ENCODE data around the gene COL11A2.

The COL11A2 gene

DNA sequence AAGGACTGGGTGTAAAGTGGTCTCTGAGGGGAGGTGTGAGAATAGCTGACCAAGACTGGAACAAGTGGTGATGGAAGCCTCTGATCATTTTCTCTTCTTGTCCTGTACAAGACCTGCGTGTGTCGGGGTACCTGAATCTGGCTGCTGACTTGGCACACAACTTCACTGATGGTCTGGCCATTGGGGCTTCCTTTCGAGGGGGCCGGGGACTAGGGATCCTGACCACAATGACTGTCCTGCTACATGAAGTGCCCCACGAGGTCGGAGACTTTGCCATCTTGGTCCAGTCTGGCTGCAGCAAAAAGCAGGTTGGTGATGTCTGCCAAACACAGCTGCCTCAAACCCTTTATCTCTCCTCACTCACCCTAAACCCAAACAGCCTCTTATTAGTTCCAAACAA is 10.5 kb upstream of the COL11A2 start:
- TF ChIP-seq, protein P1, sequence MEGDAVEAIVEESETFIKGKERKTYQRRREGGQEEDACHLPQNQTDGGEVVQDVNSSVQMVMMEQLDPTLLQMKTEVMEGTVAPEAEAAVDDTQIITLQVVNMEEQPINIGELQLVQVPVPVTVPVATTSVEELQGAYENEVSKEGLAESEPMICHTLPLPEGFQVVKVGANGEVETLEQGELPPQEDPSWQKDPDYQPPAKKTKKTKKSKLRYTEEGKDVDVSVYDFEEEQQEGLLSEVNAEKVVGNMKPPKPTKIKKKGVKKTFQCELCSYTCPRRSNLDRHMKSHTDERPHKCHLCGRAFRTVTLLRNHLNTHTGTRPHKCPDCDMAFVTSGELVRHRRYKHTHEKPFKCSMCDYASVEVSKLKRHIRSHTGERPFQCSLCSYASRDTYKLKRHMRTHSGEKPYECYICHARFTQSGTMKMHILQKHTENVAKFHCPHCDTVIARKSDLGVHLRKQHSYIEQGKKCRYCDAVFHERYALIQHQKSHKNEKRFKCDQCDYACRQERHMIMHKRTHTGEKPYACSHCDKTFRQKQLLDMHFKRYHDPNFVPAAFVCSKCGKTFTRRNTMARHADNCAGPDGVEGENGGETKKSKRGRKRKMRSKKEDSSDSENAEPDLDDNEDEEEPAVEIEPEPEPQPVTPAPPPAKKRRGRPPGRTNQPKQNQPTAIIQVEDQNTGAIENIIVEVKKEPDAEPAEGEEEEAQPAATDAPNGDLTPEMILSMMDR (IDR thresholded peaks at IDR 0.05; ENCODE audit: insufficient read depth, low read length, poor library complexity, severe bottlenecking), result no peak
- no peak for TF ChIP-seq EZH2phosphoT487 (conservative IDR thresholded peaks at IDR 0.05; ENCODE audit: low read length)
- H3K4me3 ChIP-seq (ENCODE audit: insufficient read depth, low read length, poor library complexity, severe bottlenecking), result no peak overlapping the region
- H3K9me2 ChIP-seq (replicated peaks; ENCODE audit: insufficient read depth, low read length), result no peaks in the 10 kb centered on the region
- H3K4me2 ChIP-seq (ENCODE audit: low read depth, low read length, poor library complexity, severe bottlenecking), result no peak overlapping the region
- no peak overlapping the region for H3K27ac ChIP-seq (ENCODE audit: low read depth, low read length)
- no peaks in the 10 kb centered on the region for H3K27me3 ChIP-seq (ENCODE audit: low read length)
- H3F3A ChIP-seq (ENCODE audit: insufficient read depth), result peaks cover 40% of the 10 kb centered on the region
- H3K36me3 ChIP-seq (ENCODE audit: low read length), result 0 out of 2 replicates have a peak, but pooled peaks cover 3% of the 10 kb centered on the region
- H3K79me2 ChIP-seq (ENCODE audit: insufficient read depth, low read length), result peaks cover 33% of the 10 kb centered on the region
- H3K9me3 ChIP-seq (ENCODE audit: insufficient read depth, low read length), result no peaks in the 10 kb centered on the region
- no peaks in the 10 kb centered on the region for H4K20me1 ChIP-seq (ENCODE audit: low read depth, low read length)
- no peak overlapping the region for H2AFZ ChIP-seq (ENCODE audit: low read depth, low read length, severe bottlenecking)
- H3K9ac ChIP-seq (ENCODE audit: low read length), result no peak overlapping the region

DNA sequence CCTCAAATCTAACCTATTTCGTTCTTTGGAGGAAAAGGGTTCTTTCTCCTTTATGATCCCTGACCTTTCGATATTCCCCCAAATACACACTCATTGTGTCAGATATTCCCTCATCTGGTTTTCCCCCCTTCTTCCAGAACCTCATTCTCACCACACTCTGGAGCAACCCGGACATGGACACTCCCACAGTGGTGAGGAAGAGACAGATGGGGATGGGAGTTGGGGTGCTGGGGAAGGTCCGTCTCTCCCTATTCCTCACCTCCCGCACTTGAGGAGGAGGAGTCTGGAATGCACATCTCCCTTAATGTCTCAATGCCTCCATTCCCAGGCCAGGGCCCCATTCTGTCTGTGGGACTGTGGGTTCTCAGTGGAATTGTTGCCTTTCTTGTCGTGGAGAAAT is 9.7 kb upstream of the COL11A2 start:
- peak overlapping the region; percentile 85 for H3K9ac ChIP-seq (ENCODE audit: low read length)
- H3K27me3 ChIP-seq (ENCODE audit: low read length), result no peaks in the 10 kb centered on the region
- H3K4me3 ChIP-seq (ENCODE audit: insufficient read depth, low read length, poor library complexity, severe bottlenecking), result peak overlapping the region; percentile 97
- H3K36me3 ChIP-seq (ENCODE audit: low read length), result peaks cover 8% of the 10 kb centered on the region
- H3K27ac ChIP-seq (ENCODE audit: low read depth, low read length), result no peak overlapping the region
- H3K9me2 ChIP-seq (replicated peaks; ENCODE audit: insufficient read depth, low read length), result no peaks in the 10 kb centered on the region
- H3K79me2 ChIP-seq (ENCODE audit: insufficient read depth, low read length), result peaks cover 33% of the 10 kb centered on the region
- H3K9me3 ChIP-seq (ENCODE audit: insufficient read depth, low read length), result no peaks in the 10 kb centered on the region
- peaks cover 46% of the 10 kb centered on the region for H3F3A ChIP-seq (ENCODE audit: insufficient read depth)
- no peaks in the 10 kb centered on the region for H4K20me1 ChIP-seq (ENCODE audit: low read depth, low read length)
- TF ChIP-seq EZH2phosphoT487 (conservative IDR thresholded peaks at IDR 0.05; ENCODE audit: low read length), result no peak
- H3K4me2 ChIP-seq (ENCODE audit: low read depth, low read length, poor library complexity, severe bottlenecking), result peak overlapping the region; percentile 73
- H2AFZ ChIP-seq (ENCODE audit: low read depth, low read length, severe bottlenecking), result no peak overlapping the region

DNA sequence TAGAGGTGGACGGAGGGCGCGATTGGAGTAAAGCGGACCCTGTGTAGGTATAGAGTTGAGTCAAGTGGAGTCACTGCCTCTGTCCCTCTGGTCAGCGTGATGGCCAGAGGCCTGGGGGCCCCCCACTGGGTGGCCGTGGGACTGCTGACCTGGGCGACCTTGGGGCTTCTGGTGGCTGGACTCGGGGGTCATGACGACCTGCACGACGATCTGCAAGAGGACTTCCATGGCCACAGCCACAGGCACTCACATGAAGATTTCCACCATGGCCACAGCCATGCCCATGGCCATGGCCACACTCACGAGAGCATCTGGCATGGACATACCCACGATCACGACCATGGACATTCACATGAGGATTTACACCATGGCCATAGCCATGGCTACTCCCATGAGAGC is 8.9 kb upstream of the COL11A2 start:
- TF ChIP-seq EZH2phosphoT487 (conservative IDR thresholded peaks at IDR 0.05; ENCODE audit: low read length), result no peak
- TF ChIP-seq, protein P1 (IDR thresholded peaks at IDR 0.05; ENCODE audit: insufficient read depth, low read length, poor library complexity, severe bottlenecking), result no peak
- Histone ChIP-seq H3K79me2 (ENCODE audit: insufficient read depth, low read length) (peaks cover 33% of the 10 kb centered on the region), H3K4me3 (ENCODE audit: insufficient read depth, low read length, poor library complexity, severe bottlenecking) (peak overlapping the region; percentile 97), H3K9ac (ENCODE audit: low read length) (peak overlapping the region; percentile 85), H4K20me1 (ENCODE audit: low read depth, low read length) (no peaks in the 10 kb centered on the region), H3K9me2 (replicated peaks; ENCODE audit: insufficient read depth, low read length) (no peaks in the 10 kb centered on the region), H3K36me3 (ENCODE audit: low read length) (peaks cover 13% of the 10 kb centered on the region), H3K4me2 (ENCODE audit: low read depth, low read length, poor library complexity, severe bottlenecking) (peak overlapping the region; percentile 73), H3K27ac (ENCODE audit: low read depth, low read length) (peak overlapping the region; percentile 83), H3K9me3 (ENCODE audit: insufficient read depth, low read length) (no peaks in the 10 kb centered on the region), H3F3A (ENCODE audit: insufficient read depth) (peaks cover 48% of the 10 kb centered on the region), H2AFZ (ENCODE audit: low read depth, low read length, severe bottlenecking) (peak overlapping the region; percentile 50), H3K27me3 (ENCODE audit: low read length) (no peaks in the 10 kb centered on the region)

DNA sequence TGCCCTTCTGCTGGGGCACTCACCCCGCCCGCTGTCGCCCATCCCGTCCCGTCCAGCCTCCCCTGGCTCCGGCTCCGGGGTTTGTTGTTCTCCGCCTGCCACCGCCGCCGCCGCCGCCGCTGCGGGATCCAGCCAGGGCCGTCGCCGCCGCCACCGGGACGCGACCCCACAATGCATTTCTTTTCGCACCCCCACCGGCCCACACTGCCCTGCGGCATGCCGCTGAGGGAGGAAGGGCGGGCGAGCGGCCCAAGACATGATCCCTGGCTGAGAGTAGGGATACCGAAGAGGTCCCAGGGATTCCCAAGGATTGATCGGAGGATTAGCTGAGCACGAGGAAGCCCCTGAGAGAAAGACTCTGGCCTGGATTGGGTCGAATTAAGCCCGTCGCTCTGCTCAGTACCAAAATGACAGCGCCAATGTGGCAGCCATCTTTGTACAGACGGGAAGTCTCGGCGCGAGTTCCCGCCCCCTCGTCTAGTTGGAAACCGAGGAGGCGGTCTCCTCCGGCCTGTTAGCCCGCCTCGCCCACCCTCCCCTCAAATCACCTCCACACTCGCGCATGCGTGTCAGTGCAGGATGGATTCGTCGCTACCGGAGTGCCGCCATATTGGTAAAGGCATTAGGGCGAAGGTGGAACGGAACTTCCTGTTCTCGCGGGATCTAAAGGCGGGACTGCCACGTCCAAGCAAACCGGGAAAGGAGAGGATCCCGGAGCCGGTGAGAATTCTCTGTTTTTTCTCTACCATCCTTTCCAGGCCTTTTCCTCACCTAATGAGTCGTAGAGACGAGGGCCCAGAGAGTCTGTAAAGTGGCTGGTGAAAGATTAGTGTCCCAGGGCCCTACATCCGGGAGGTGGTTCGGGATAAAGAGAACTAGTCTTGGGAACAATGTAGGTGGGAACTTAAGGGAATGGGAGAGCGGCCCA is 8.2 kb upstream of the COL11A2 start, which contains the start of the genes RXRB and SLC39A7:
Gene RXRB (minus strand): TSS at position 447 of the 928 bp plus-strand sequence. CDS start 189 bp downstream, at position 258.
Gene SLC39A7 (plus strand): TSS at position 649 of the 928 bp plus-strand sequence. CDS start 379 bp downstream, outside the sequence.
- no peaks in the 10 kb centered on the region for H3K9me3 ChIP-seq (ENCODE audit: insufficient read depth, low read length)
- no peaks in the 10 kb centered on the region for H3K9me2 ChIP-seq (replicated peaks; ENCODE audit: insufficient read depth, low read length)
- H3K9ac ChIP-seq (ENCODE audit: low read length), result peak within 1 kb of the TSS; percentile 85
- H3K4me3 ChIP-seq (ENCODE audit: insufficient read depth, low read length, poor library complexity, severe bottlenecking), result peak within 1 kb of the TSS; percentile 97
- peak within 1 kb of the TSS; percentile 73 for H3K4me2 ChIP-seq (ENCODE audit: low read depth, low read length, poor library complexity, severe bottlenecking)
- peak within 1 kb of the TSS; percentile 83 for H3K27ac ChIP-seq (ENCODE audit: low read depth, low read length)
- peaks cover 13% of the 10 kb centered on the region for H3K36me3 ChIP-seq (ENCODE audit: low read length)
- no peaks in the 10 kb centered on the region for H4K20me1 ChIP-seq (ENCODE audit: low read depth, low read length)
- no peak for TF ChIP-seq EZH2phosphoT487 (conservative IDR thresholded peaks at IDR 0.05; ENCODE audit: low read length)
- TF ChIP-seq, protein P1 (IDR thresholded peaks at IDR 0.05; ENCODE audit: insufficient read depth, low read length, poor library complexity, severe bottlenecking), result no peak
- peaks cover 41% of the 10 kb centered on the region for H3F3A ChIP-seq (ENCODE audit: insufficient read depth)
- H3K79me2 ChIP-seq (ENCODE audit: insufficient read depth, low read length), result peaks cover 33% of the 10 kb centered on the region
- H2AFZ ChIP-seq (ENCODE audit: low read depth, low read length, severe bottlenecking), result peak within 1 kb of the TSS; percentile 84
- no peaks in the 10 kb centered on the region for H3K27me3 ChIP-seq (ENCODE audit: low read length)

All from SU-DHL-6 (cell line).